Muscle of back (tissue), 11 donors: ENCODE data around the gene MICU2. TPM values are rescaled to one million over a fixed set of nuclear protein-coding genes. Genes with fewer than 3 reads are reported as not detected.

Experiments
- DNase-seq, 3 donors: peaks; one replicate each; pipeline versions ENCODE4 v3.0.0 to v3.0.0-alpha.2; 2013
- polyA plus RNA-seq, 10 donors: library from polyadenylated mRNA; unstranded; fragments of 120-200 nt; gene quantifications; one replicate each; pipeline ENCODE4 v1.2.1, GENCODE V29; 2013; ENCODE audit not compliant: insufficient read length in 10 of 10

MICU2 gene
- polyA plus RNA-seq, 10 donors, result 56.8 to 94.7 (median 67.6) TPM

DNA sequence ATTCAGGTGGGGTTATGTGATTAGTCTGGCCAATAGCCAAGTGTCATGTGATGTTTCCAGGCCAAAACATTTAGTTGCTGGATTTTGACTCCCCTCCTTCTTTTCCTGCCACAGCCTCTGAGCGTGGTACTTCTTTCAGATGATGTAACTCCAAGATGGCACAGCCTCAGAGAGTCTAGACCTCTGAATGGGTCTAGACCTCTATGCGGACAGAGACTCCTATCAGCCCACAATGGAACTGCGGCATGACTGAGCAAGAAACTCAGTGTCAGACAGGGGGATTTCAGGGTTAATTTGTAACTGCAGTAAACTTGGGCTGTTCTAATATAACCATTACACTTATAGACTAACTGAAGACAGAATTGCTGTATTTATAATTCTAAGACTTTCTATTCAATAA, 102.3 kb downstream of the MICU2 start:
- no peak for DNase-seq

DNA sequence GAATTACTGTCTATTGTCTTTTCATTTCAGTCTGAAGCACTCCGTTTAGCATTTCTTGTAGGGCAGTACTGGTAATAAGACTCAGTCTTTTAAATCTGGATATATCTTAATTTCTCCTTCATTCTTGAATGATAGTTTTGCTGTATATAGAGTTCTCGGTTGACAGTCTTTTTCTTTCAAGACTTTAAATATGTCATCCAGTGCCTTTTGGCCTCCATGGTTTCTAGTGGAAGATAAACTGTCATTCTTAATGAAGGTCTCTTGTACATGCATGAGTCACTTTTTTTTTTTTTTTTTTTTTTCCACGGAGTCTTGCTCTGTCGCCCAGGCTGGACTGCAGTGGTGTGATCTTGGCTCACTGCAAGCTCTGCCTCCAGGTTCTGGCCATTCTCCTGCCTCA, 117.6 kb downstream of the MICU2 start:
- no peak for DNase-seq

DNA sequence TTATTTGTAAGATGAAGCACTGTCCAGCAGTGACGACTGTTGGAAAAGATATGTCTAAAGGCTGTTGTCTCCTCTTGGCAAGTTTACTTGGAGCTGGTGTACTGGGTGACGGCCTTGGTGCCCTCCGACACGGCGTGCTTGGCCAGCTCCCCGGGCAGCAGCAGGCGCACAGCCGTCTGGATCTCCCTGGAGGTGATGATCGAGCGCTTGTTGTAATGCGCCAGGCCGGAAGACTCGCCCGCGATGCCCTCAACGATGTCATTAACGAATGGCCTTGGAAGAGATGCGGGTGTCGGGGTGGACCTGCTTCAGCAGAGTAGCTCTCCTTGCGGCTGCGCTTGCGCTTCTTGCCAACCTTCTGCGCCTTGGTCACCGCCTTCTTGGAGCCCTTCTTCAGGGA, 120.2 kb downstream of the MICU2 start:
- no peak for DNase-seq

DNA sequence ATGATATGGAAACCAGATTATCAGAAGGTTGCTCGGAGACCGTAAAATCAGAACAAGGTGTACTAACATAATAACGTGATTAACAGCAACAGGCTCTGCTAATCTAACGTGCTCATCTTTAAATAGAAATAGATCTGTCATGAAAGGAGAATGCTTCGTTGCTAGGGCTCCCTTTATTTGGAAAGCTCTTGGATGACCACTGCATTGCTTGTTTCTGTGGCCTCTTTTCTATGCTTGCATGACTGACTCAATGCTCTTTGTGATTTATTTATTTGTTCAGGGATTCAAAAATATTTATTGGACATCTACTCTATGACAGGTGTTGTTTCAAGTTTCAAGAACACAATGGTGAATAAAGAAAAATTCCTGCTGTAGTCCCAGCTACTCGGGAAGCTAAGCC, 122.6 kb downstream of the MICU2 start:
- no peak for DNase-seq

DNA sequence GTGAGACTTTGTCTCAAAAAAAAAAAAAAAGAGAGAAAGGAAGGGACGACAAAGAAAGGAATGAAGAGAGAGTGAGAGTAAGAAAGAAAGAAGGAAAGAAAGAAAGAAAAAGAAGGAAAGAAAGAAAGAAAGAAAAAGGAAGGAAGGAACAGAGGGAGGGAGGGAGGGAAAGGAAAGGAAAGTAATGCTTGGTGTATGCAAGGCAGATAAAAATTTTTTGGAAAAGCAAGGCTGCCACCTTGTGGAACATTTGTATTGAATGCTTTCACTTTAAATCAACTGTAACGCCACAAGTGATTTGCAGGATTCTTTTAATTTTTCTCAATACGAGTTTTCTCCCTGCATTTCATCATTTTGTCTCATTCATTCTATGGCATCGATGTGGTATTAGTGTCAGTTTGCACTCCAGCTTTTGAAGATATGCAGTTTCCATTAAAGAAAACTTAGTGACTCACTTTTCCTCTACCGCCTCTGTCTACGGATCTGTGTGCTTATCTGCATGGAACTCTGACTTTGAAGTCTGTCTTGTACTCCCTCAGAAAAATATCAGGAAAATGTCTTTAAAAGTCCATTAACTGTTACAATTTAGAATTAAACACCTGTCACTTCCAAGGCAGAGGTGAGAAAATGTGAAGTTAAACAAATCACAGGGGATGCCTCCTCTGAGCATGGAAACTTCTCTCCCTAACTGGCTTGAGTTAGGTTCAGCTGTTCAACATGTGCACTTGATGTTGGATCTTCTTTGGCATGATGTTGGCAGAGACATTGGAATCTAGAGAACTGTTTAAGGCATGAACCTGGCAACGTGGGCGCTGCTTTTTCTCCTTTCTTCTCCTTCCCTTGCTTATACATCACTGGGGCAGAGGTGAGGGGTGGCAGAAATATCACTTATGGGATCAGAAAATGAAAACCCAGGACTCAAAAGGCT, 124.8 kb downstream of the MICU2 start:
- peak; percentile 78 to 88 (median 83) for DNase-seq

DNA sequence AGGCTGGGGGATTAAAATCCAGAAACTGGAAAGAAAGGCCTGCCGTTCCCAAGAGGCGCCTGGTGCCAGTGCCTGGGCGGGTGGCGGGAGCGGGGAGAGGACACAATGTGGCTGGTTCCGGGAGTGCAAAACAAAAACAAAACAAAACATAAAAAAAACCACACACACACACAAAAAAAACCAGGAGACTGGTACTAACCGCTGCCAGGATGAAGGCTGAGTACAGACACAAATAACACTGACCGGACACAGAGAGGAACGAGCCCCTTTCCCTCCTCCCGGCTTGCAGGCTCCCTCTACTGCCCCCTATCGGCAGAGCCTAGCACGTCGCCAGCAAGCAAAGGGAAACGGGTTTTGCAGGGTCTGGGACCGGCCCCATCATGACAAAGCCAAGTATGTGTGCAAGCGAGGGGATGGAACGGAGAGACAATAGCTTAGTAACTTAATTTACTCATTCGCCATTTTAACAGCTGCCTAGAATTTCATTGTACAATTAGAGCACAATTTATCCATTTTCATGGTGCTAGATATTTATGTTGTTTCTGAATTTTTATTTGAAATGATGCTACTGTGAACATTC, 127.0 kb downstream of the MICU2 start:
- DNase-seq, result peak; percentile 62 to 86 (median 83)

DNA sequence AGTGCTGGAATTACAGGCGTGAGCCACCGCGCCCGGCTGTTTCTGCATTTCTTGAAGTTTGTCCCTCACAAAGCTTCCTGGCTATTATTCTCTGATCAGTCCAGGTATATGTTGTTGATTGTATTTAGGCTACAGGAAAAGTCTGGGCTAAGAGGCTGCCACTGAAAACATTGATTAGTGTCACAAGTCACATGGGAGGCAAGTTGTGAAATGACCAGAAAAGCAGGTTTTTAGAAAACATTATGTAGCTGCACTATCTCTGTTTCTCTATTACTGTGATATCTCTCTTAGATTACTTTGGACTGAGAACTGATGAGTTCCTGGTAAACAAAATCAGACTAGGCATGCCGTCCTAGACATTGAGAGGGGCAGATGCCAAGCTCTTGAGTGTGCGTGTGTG, 128.9 kb downstream of the MICU2 start:
- DNase-seq, result no peak

DNA sequence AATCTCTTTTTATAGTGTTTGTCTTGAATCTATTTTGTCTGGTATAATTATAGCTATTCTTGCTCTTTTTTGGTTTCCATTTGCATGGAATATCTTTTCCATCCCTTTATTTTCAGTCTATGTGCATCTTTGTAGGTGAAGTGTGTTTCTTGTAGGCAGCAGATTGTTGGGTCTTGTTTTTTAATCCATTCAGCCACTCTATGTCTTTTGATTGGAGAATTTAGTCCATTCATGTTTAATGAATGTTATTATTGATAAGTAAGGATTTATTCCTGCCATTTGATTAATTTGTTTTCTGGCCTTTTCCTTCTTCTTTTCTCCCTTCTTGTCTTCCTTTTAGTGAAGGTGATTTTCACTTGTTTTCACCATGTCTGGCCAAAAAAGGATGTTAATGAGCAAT, 133.2 kb downstream of the MICU2 start:
- DNase-seq, result no peak

DNA sequence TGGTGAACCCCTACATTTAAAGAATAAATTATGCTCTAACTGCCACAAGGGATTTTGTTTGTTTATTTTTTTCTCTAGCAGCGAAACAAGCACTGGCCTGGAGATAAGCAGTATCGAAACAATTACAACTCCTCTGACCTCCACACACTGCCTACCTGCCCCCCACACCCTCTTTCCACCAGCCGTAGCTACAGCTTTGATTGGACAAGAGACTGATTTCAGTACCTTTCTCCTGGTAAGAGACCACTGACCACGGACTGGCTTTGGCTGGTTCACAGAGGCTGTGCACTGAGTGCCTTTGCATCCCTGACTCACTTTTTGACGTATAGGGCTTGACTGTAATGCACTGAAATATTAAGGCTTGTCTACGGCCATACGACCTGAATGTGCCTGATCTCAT, 137.4 kb downstream of the MICU2 start:
- no peak for DNase-seq

DNA sequence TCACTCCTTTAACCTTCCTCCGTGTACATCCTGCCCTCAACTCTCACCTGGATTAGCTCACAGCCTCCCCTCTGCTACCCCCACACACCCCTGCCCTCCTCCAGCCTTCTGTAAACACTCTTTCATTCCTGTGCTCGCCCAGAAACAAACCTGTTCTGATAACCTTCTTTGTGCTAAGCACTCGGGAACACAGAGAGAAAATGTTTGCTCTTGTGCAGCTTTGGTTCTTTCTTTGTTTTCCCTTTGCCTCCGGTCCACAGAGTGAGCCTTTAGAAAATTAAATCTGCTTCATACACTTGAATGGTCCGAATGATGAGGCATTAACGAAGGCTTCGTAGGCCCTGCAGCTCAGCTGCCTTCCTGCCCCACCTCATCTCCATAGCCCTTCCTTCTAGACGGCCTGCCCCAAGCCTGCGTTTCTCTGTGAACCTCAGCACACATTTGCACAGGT, 138.2 kb downstream of the MICU2 start:
- no peak for DNase-seq

DNA sequence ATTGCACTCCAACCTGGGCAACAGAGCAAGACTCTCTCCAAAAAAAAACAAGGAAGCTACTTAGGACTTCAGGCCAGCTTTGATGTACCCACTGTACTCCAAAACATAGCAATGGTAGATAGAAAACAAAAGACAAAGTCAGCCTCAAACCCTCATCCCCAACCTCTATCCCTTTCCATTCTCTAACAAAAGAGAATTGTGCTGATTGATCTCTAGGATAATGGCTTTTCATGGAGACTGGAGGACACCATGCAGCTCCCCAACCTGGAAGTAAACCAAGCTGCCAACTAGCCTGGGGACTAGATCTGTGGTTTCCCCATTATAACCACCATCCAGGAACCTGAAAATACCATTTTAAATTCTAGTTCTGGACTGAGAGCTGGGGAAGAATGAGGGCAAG, 140.5 kb downstream of the MICU2 start:
- DNase-seq, result no peak

DNA sequence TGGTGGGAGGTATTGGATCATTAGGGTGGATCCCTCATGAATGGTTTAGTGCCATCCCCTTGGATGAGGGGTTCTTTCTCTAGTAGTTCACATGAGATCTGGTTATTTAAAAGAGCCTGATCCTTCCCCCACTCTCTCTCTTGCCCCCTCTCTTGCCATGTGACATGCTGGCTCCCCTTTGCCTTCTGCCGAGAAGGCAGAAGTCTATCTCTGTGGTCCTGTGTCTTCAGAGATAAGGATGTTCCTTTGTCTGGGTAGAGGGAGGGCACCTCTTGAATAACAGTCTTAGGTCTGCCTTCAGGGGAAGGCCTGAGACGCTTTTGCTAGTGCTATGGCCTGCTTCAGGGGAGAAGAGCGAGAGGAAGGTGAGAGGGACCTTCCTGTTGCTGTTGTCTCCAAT, 142.8 kb downstream of the MICU2 start:
- DNase-seq, result no peak

DNA sequence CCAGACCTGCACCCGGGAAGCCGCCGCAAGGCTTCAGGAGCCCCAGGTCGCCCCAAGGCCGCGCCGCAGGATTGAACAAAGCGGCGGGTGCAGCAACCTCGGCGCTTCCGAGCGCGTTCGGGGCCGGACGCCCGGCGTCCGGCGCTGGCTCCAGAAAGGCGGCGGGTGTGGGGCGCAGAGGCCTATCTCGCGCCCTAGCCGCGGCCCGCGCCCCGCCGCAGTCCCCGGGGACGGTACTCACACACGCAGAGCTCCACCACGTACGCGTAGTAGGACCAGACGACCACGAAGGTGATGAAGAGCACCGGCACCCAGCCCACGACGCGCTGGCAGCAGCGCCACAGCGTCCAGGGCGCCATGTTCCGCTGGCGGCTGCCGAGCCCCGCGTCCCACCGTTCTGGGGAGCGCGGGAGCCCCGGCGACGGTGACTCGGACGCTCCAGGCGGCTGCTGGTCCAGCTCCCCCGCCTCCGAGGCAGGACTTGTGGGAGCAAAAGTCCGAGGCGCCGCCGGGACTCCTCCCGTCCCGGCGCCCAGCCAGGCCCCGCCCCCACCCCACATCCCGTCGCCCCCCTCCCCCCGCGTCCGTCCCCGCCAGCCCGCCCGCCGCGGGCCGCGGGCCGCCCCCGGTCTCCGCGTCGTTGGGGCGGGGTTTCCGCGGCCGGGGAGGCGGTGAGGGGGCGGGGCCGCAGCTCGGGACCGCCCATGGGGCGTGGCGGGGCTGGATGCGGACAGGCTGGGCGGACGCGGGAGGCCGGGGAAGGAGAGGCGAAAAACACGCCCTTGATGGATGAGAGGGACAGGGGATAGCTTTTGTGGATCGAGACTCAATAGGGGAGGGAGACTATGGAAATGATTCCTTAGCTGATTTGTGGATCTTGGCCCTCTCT, 144.9 kb downstream of the MICU2 start, which contains the start of gene ZDHHC20:
Gene ZDHHC20 (minus strand): TSS at position 491 of the 889 bp plus-strand sequence. CDS start 132 bp downstream, at position 359.
- peak; percentile 84 to 94 (median 91) for DNase-seq

DNA sequence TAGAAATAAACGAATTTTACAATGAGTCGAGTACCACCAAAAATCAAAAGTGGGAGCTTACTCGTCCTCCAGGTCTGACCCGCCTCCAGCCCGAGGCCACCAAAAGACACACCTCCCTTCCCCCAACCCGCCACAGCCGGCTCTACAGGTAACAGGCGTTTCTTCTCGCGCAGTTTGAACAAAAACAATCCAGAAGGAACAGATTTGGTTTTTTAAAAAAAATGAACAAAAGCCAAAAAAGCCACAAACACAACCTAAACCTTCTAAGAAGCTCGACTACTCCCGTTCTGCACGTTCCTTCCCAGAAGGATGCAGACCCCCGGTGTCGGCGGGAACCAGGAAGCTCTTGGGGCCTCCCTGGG, 145.5 kb downstream of the MICU2 start:
- peak in 1 of 3 donors; percentile 63 for DNase-seq

DNA sequence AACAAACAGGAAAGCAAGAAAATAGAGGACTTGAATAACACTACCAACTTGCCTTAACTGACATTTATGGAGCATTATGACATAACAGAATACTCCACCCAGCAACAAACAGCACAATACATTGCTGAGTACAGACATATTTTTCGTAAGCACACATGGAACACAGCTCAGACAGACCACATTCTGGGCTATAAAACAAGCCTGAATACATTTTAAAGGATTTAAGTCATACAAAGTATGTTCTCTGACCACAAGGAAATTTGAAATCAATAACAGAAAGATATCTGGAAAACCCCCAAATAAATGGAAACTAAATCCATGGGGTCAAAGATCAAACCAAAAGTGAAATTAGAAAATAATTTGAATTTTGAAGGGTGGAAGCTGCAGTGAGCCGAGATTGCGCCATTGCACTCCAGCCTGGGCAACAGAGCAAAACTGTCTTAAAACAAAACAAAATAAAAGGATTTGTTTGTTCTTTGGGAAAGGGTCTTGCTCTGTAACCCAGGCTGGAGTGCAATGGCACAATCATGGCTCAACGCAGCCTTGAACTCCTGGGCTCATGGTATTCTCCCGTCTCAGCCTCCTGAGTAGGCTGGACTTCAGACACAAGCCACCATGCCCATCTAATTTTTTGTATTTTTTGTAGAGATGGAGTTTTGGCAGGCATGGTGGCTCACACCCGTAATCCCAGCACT, 150.4 kb downstream of the MICU2 start:
- DNase-seq, result no peak

DNA sequence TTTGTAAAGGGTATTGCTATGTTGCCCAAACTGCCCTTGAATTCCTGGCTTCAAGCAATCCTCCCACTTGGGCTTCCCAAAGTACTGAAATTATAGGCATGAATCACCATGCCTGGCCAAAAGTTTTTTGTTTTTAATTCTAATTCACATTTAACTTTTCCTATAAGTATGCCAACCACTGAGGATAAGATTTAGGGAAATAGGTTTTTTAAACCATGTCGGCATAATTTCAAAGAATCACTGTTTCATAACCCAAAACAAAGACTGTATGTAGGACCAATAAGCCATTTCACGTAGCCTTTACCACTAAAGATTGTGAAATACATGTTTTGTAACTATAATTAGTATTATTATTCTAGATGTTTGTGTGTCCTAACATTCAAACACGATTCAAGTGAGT, 153.0 kb downstream of the MICU2 start:
- DNase-seq, result no peak

DNA sequence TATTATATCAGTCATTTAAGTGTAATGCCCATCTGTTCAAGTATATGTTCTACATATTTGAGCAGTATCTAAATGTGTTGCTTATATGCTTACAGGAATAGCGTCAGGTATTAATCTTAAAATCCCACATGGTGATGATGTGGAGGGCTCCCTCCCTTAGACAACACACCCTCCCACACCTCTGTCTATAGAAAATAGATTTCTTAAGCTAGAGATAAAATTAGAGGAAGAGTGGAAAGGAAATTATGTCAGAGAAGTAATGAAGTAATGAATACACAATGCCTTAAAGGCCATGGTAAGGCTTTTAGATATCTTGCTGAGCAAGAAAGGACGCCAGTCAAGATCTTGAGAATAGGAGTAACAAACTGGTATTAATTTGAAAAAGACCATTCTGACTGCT, 157.3 kb downstream of the MICU2 start:
- DNase-seq, result no peak

DNA sequence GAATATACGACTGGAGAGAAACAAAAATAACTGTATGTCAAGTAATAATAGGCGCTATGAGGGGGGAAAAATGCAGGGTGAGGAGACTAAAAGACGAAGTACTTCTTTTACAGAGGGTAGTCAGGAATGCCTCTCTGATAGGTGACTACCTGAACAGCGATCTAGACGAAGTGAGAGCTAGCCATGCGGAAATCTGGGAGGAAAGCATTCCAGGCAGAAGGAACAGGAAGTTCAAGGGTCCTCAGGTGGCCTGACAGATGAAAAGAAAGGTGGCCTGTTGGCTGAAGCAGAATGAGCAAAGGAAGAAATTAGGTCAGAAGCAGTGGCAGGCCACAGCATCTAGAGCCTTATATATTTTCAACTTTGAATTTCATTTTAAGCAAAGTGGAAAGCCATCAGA, 158.2 kb downstream of the MICU2 start:
- no peak for DNase-seq

DNA sequence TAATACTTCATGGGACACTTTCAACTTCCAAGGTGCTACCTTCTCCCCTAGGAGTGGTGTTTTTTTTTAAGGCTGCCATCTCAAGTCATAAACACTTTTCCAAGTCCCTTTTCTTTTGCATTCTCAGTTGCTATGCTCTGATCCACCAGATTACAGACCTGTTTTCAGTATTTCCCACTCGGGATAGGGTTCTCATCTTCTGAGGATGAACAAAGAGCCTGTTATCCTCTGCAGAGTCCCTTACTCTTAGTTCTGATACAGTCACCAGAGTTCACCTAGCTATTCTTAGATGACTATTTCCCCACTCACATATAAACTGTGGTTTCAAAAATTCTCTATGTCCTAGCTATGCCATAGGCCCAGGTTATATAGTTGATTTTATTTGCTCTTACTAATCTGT, 160.8 kb downstream of the MICU2 start:
- DNase-seq, result no peak
